Right hindlimb (tissue), 1 donor: Measurements from ENCODE around the gene GHRH.

ENCODE experiments used
- DNase-seq: peaks from one replicate; pipeline ENCODE4 v3.0.0-alpha.2; 2018

Gene GHRH

GRCh38 chr20:37261714-37262113 lies at the start of gene GHRH:
TSS of gene GHRH (minus strand) at chr20:37261814. CDS start at chr20:37256889, 4,925 bp downstream.
- DNase-seq: no peak

- DNase-seq: no peak
Measured at GRCh38 chr20:37310951-37311350, 49.3 kb upstream of the GHRH start.

GRCh38 chr20:37309936-37310590 lies 48.4 kb upstream of the GHRH start:
- DNase-seq: peak; percentile 34

- no peak for DNase-seq
Measured at GRCh38 chr20:37309290-37309689, 47.7 kb upstream of the GHRH start.

GRCh38 chr20:37308086-37309050 lies 46.8 kb upstream of the GHRH start:
- peak; percentile 38 for DNase-seq

- DNase-seq: no peak
Measured at GRCh38 chr20:37305839-37306238, 44.2 kb upstream of the GHRH start.

- DNase-seq: no peak
Measured at GRCh38 chr20:37305079-37305478, 43.5 kb upstream of the GHRH start.

GRCh38 chr20:37303637-37304036 lies 42.0 kb upstream of the GHRH start:
- no peak for DNase-seq

- no peak for DNase-seq
Measured at GRCh38 chr20:37302981-37303380, 41.4 kb upstream of the GHRH start.

GRCh38 chr20:37301558-37301957 lies 39.9 kb upstream of the GHRH start:
- DNase-seq: no peak

GRCh38 chr20:37301120-37301519 lies 39.5 kb upstream of the GHRH start:
- no peak for DNase-seq

GRCh38 chr20:37299718-37300528 lies 38.3 kb upstream of the GHRH start:
- no peak for DNase-seq

- no peak for DNase-seq
Measured at GRCh38 chr20:37298190-37298939, 36.8 kb upstream of the GHRH start.

GRCh38 chr20:37297066-37297736 lies 35.6 kb upstream of the GHRH start:
- no peak for DNase-seq

- no peak for DNase-seq
Measured at GRCh38 chr20:37296371-37296770, 34.8 kb upstream of the GHRH start.

GRCh38 chr20:37295595-37295994 lies 34.0 kb upstream of the GHRH start:
- DNase-seq: no peak

GRCh38 chr20:37295001-37295400 lies 33.4 kb upstream of the GHRH start:
- DNase-seq: no peak

GRCh38 chr20:37294262-37294981 lies 32.8 kb upstream of the GHRH start:
- no peak for DNase-seq

- DNase-seq: no peak
Measured at GRCh38 chr20:37293301-37293943, 31.8 kb upstream of the GHRH start.

- DNase-seq: no peak
Measured at GRCh38 chr20:37291724-37292126, 30.1 kb upstream of the GHRH start.
